Retinal pigment epithelial cell (primary cell): ENCODE results near the gene LTV1.
"Not testable (repeated sequence)": the region's sequence is repeated elsewhere in the genome, so short reads cannot be mapped to it uniquely, and the experiment has no call there.

ENCODE experiments used
- DNase-seq: peaks from one replicate; pipeline ENCODE4 v3.0.0-alpha.2; 2010; ENCODE audit warnings: low read depth
- H3K4me3 ChIP-seq: 2 replicates; pipeline ENCODE4 v1.5.1; 2011; ENCODE audit warnings: mild to moderate bottlenecking, low read length, control low read depth, moderate library complexity
- CTCF ChIP-seq: conservative IDR thresholded peaks from 2 replicates; pipeline ENCODE4 v1.5.1; 2011; ENCODE audit warnings: low read depth, low read length, control low read depth, inconsistent platforms

LTV1 gene

GRCh38 chr6:143842902-143843676, at the start of gene LTV1:
TSS of gene LTV1 (plus strand) at chr6:143843338. CDS start at chr6:143843478, 140 bp downstream.
- H3K4me3 ChIP-seq: peak within 1 kb of the TSS; percentile 92
- TF ChIP-seq CTCF: no peak
- peak; percentile 86 for DNase-seq

- not testable (repeated sequence) for DNase-seq, H3K4me3 ChIP-seq
Measured at GRCh38 chr6:143796551-143796950, 46.6 kb upstream of the LTV1 start.

GRCh38 chr6:143798487-143798886, 44.7 kb upstream of the LTV1 start:
- H3K4me3 ChIP-seq: not testable (repeated sequence)

GRCh38 chr6:143802833-143803565, 40.1 kb upstream of the LTV1 start:
- H3K4me3 ChIP-seq: no peak overlapping the region
- no peak for TF ChIP-seq CTCF
- no peak for DNase-seq

More at GRCh38 chr6:143798487-143798886, 44.7 kb upstream of the LTV1 start:
- not testable (repeated sequence) for DNase-seq

GRCh38 chr6:143803769-143804568, 39.2 kb upstream of the LTV1 start:
- no peak for TF ChIP-seq CTCF
- DNase-seq: no peak
- no peak overlapping the region for H3K4me3 ChIP-seq

GRCh38 chr6:143804835-143805239, 38.3 kb upstream of the LTV1 start:
- DNase-seq: no peak
- TF ChIP-seq CTCF: no peak
- no peak overlapping the region for H3K4me3 ChIP-seq

GRCh38 chr6:143806282-143807102, 36.6 kb upstream of the LTV1 start:
- no peak for DNase-seq
- H3K4me3 ChIP-seq: no peak overlapping the region
- TF ChIP-seq CTCF: no peak
